ENCODE results near the gene DIAPH3. TPM values are rescaled to one million over a fixed set of nuclear protein-coding genes. Genes with fewer than 3 reads are reported as not detected.

Gene DIAPH3
- polyA plus RNA-seq, 1 donor from 2014 or later = 0.37 TPM

- H3K36me3 ChIP-seq (ENCODE audit: insufficient read depth, low read length) = no peaks in the 10 kb centered on the region
- no peaks in the 10 kb centered on the region for H3K79me2 ChIP-seq (replicated peaks; ENCODE audit: insufficient read depth, low read length)
- no peaks in the 10 kb centered on the region for H4K20me1 ChIP-seq (ENCODE audit: insufficient read depth)
- H3K9ac ChIP-seq (ENCODE audit: low read length) = no peak overlapping the region
- H3K9me3 ChIP-seq (ENCODE audit: low read length) = no peaks in the 10 kb centered on the region
- no peak overlapping the region for H2AFZ ChIP-seq (ENCODE audit: low read depth, low read length)
- no peaks in the 10 kb centered on the region for H3K9me2 ChIP-seq (ENCODE audit: insufficient read depth, low read length)
- H3F3A ChIP-seq (ENCODE audit: insufficient read depth, low read length, poor library complexity, severe bottlenecking) = no peaks in the 10 kb centered on the region
- TF ChIP-seq POLR2AphosphoS5 (IDR thresholded peaks at IDR 0.05) (no peak), MXI1 (conservative IDR thresholded peaks at IDR 0.05; ENCODE audit: poor library complexity, severe bottlenecking) (no peak), TAF1 (IDR thresholded peaks at IDR 0.05; ENCODE audit: low read depth) (no peak), EZH2 (IDR thresholded peaks at IDR 0.05; ENCODE audit: borderline replicate concordance, insufficient read depth, low read length, poor library complexity, severe bottlenecking) (no peak), SMC3 (conservative IDR thresholded peaks at IDR 0.05; ENCODE audit: poor library complexity) (no peak), RAD21 (conservative IDR thresholded peaks at IDR 0.05) (no peak), CTCF (IDR thresholded peaks at IDR 0.05; ENCODE audit: poor library complexity, severe bottlenecking) (no peak), REST (IDR thresholded peaks at IDR 0.05; ENCODE audit: borderline replicate concordance) (no peak), EP300 (conservative IDR thresholded peaks at IDR 0.05; ENCODE audit: poor library complexity, severe bottlenecking) (no peak)
- no peak overlapping the region for H3K4me2 ChIP-seq (ENCODE audit: low read length)
- no peak overlapping the region for H3K27ac ChIP-seq (ENCODE audit: low read length)
- no peaks in the 10 kb centered on the region for H3K27me3 ChIP-seq (ENCODE audit: insufficient read depth, low read depth, low read length)
- no peak overlapping the region for H3K4me3 ChIP-seq (ENCODE audit: low read length)
Measured at GRCh38 chr13:60001889-60002288, 161.8 kb downstream of the DIAPH3 start.

GRCh38 chr13:60000976-60001375 lies 162.8 kb downstream of the DIAPH3 start:
- Histone ChIP-seq H4K20me1 (ENCODE audit: insufficient read depth) (no peaks in the 10 kb centered on the region), H3K9me2 (ENCODE audit: insufficient read depth, low read length) (no peaks in the 10 kb centered on the region), H2AFZ (ENCODE audit: low read depth, low read length) (no peak overlapping the region), H3K27ac (ENCODE audit: low read length) (no peak overlapping the region), H3K4me2 (ENCODE audit: low read length) (no peak overlapping the region), H3K9ac (ENCODE audit: low read length) (no peak overlapping the region), H3K79me2 (replicated peaks; ENCODE audit: insufficient read depth, low read length) (no peaks in the 10 kb centered on the region), H3K36me3 (ENCODE audit: insufficient read depth, low read length) (no peaks in the 10 kb centered on the region), H3K27me3 (ENCODE audit: insufficient read depth, low read depth, low read length) (no peaks in the 10 kb centered on the region), H3F3A (ENCODE audit: insufficient read depth, low read length, poor library complexity, severe bottlenecking) (no peaks in the 10 kb centered on the region), H3K9me3 (ENCODE audit: low read length) (no peaks in the 10 kb centered on the region), H3K4me3 (ENCODE audit: low read length) (no peak overlapping the region)
- no peak for TF ChIP-seq REST (IDR thresholded peaks at IDR 0.05; ENCODE audit: borderline replicate concordance)
- TF ChIP-seq CTCF (IDR thresholded peaks at IDR 0.05; ENCODE audit: poor library complexity, severe bottlenecking) = no peak
- TF ChIP-seq TAF1 (IDR thresholded peaks at IDR 0.05; ENCODE audit: low read depth) = no peak
- TF ChIP-seq POLR2AphosphoS5 (IDR thresholded peaks at IDR 0.05) = no peak
- TF ChIP-seq RAD21 (conservative IDR thresholded peaks at IDR 0.05) = no peak
